ENCODE measurements around the gene SYVN1. TPM values are rescaled to one million over a fixed set of nuclear protein-coding genes. Genes with fewer than 3 reads are reported as not detected.
"Not testable (repeated sequence)": the region's sequence is repeated elsewhere in the genome, so short reads cannot be mapped to it uniquely, and the experiment has no call there.

SYVN1 gene
- total RNA-seq, 4 donors from 2014 or later = 19.0 to 38.7 (median 26.0) TPM

- no CpG with 5 or more reads among the region's 60 CpGs for WGBS, 2 donors (ENCODE audit: low coverage in 1 of 2)
- peak overlapping the region; percentile 84 to 96 for H3K4me3 ChIP-seq
Observed at GRCh38 chr11:65180877-65181568, 46.7 kb upstream of the SYVN1 start.

GRCh38 chr11:65174571-65175010 is 40.3 kb upstream of the SYVN1 start:
- H3K27ac ChIP-seq, H3K9me3 ChIP-seq, ATAC-seq, H3K4me3 ChIP-seq, H3K36me3 ChIP-seq, H3K27me3 ChIP-seq, H3K4me1 ChIP-seq: not testable (repeated sequence)
- WGBS, 2 donors (ENCODE audit: low coverage in 1 of 2) = 20% methylated on average over 1 of the region's 2 CpGs; no CpG with 5 or more reads in 1 of the 2 donors

More at GRCh38 chr11:65180877-65181568, 46.7 kb upstream of the SYVN1 start:
- Histone ChIP-seq H3K4me1 (peaks cover 0 to 43% (median 15%) of the 10 kb centered on the region in 3 donors), H3K36me3 (peaks cover 0 to 28% of the 10 kb centered on the region in 2 donors), H3K27me3 (no peaks in the 10 kb centered on the region), H3K27ac (peak overlapping the region; percentile 82 to 92 (median 90)), H3K9me3 (no peaks in the 10 kb centered on the region)
- TF ChIP-seq POLR2AphosphoS5 (IDR thresholded peaks at IDR 0.05) (no peak), EP300 (IDR thresholded peaks at IDR 0.05) (no peak), CTCF (IDR thresholded peaks at IDR 0.05) (peak in 3 of 4 experiments; percentile 41 to 56 (median 51)), POLR2A (IDR thresholded peaks at IDR 0.05) (peak in 1 of 2 donors; percentile 45)
- peak; percentile 76 for ATAC-seq

GRCh38 chr11:65172600-65172999 is 38.3 kb upstream of the SYVN1 start:
- no peak for TF ChIP-seq EP300 (IDR thresholded peaks at IDR 0.05)
- no peak for TF ChIP-seq CTCF (IDR thresholded peaks at IDR 0.05)
- no peak for TF ChIP-seq POLR2AphosphoS5 (IDR thresholded peaks at IDR 0.05)
- no peak for TF ChIP-seq POLR2A (IDR thresholded peaks at IDR 0.05)
- no peaks in the 10 kb centered on the region for H3K36me3 ChIP-seq
- no peaks in the 10 kb centered on the region for H3K9me3 ChIP-seq
- H3K27me3 ChIP-seq = peaks cover under 1% of the 10 kb centered on the region
- H3K27ac ChIP-seq = no peak overlapping the region
- no peak overlapping the region for H3K4me3 ChIP-seq
- H3K4me1 ChIP-seq = no peaks in the 10 kb centered on the region
- ATAC-seq = no peak
- WGBS, 2 donors (ENCODE audit: low coverage in 1 of 2) = 67 to 73% methylated on average over 3 of the region's 10 CpGs

GRCh38 chr11:65170058-65170534 is 35.8 kb upstream of the SYVN1 start, which contains the start of gene SPDYC:
SPDYC (plus strand) TSS chr11:65170233; CDS start chr11:65171358, 1,125 bp downstream.
- Histone ChIP-seq H3K4me3 (no peak within 1 kb of the TSS), H3K27ac (no peak within 1 kb of the TSS), H3K36me3 (no peaks in the 10 kb centered on the region), H3K4me1 (no peaks in the 10 kb centered on the region), H3K27me3 (peaks cover 12% of the 10 kb centered on the region), H3K9me3 (no peaks in the 10 kb centered on the region)
- WGBS, 2 donors (ENCODE audit: low coverage in 1 of 2) = 86% methylated on average over 1 of the region's 21 CpGs; no CpG with 5 or more reads in 1 of the 2 donors
- no peak for TF ChIP-seq POLR2AphosphoS5 (IDR thresholded peaks at IDR 0.05)
- TF ChIP-seq CTCF (IDR thresholded peaks at IDR 0.05) = no peak
- TF ChIP-seq POLR2A (IDR thresholded peaks at IDR 0.05) = no peak
- TF ChIP-seq EP300 (IDR thresholded peaks at IDR 0.05) = no peak
- no peak for ATAC-seq

GRCh38 chr11:65169164-65169641 is 34.9 kb upstream of the SYVN1 start:
- ATAC-seq = no peak
- TF ChIP-seq EP300 (IDR thresholded peaks at IDR 0.05) (no peak), POLR2A (IDR thresholded peaks at IDR 0.05) (no peak)
- WGBS, 2 donors (ENCODE audit: low coverage in 1 of 2) = 65% methylated on average over 2 of the region's 11 CpGs; no CpG with 5 or more reads in 1 of the 2 donors
- no peaks in the 10 kb centered on the region for H3K36me3 ChIP-seq
- no peaks in the 10 kb centered on the region for H3K9me3 ChIP-seq
- no peak overlapping the region for H3K4me3 ChIP-seq
- peaks cover 12% of the 10 kb centered on the region for H3K27me3 ChIP-seq
- H3K27ac ChIP-seq = no peak overlapping the region
- no peaks in the 10 kb centered on the region for H3K4me1 ChIP-seq

GRCh38 chr11:65167656-65168055 is 33.3 kb upstream of the SYVN1 start:
- no peaks in the 10 kb centered on the region for H3K36me3 ChIP-seq
- H3K4me1 ChIP-seq = no peaks in the 10 kb centered on the region
- 86 to 97% methylated on average over 3 of the region's 3 CpGs for WGBS, 2 donors (ENCODE audit: low coverage in 1 of 2)
- no peaks in the 10 kb centered on the region for H3K9me3 ChIP-seq
- no peak overlapping the region for H3K27ac ChIP-seq
- H3K4me3 ChIP-seq = no peak overlapping the region
- peaks cover 12% of the 10 kb centered on the region for H3K27me3 ChIP-seq
- no peak for ATAC-seq
- TF ChIP-seq POLR2AphosphoS5 (IDR thresholded peaks at IDR 0.05) = no peak
- TF ChIP-seq POLR2A (IDR thresholded peaks at IDR 0.05) = no peak
